K562 (cell line): ENCODE data around the gene CNIH1. TPM values are rescaled to one million over a fixed set of nuclear protein-coding genes. Genes with fewer than 3 reads are reported as not detected.

Experiments
- ATF4 ChIP-seq: fragments of 450-650 bp; formaldehyde crosslinking; IDR thresholded peaks from 2 replicates; pipeline ENCODE4 v1.4.0; 2022; ENCODE audit warnings: mild to moderate bottlenecking, moderate library complexity
- BRCA1 ChIP-seq, 2 experiments: fragments of 450-650 bp in 1 of 2; sonication (generic) in 1 of 2; formaldehyde crosslinking in 1 of 2; IDR thresholded peaks; 2 replicates each; pipeline versions ENCODE4 v1.5.0 to v1.6.1; 2017 to 2020; ENCODE audit warnings: mild to moderate bottlenecking in 1 of 2, missing genetic modification reagents in 1 of 2
- BRD4 ChIP-seq: fragments of 200-600 bp; sonication (generic); IDR thresholded peaks from 2 replicates; pipeline ENCODE4 v1.6.1; 2017; ENCODE audit warnings: inconsistent platforms
- HDAC8 ChIP-seq: fragments of 450-650 bp; IDR thresholded peaks from 2 replicates; pipeline ENCODE4 v1.6.1; 2016; ENCODE audit warnings: mild to moderate bottlenecking, missing genetic modification characterization, moderate library complexity, missing compliant biosample characterization
- HIVEP1 ChIP-seq: fragments of 250-450 bp; sonication (Bioruptor Pico); IDR thresholded peaks from 2 replicates; pipeline ENCODE4 v1.4.0; 2020; ENCODE audit warnings: mild to moderate bottlenecking
- KLF13 ChIP-seq: fragments of 450-650 bp; IDR thresholded peaks from 2 replicates; pipeline ENCODE4 v1.6.1; 2016; ENCODE audit warnings: missing genetic modification characterization, low read depth, mild to moderate bottlenecking, missing compliant biosample characterization, moderate library complexity, borderline replicate concordance
- KLF6 ChIP-seq: fragments of 250-450 bp; sonication (Bioruptor Pico); IDR thresholded peaks from 2 replicates; pipeline ENCODE4 v1.4.0; 2020; ENCODE audit warnings: mild to moderate bottlenecking, moderate library complexity, borderline replicate concordance
- PHB2 ChIP-seq: fragments of 450-650 bp; IDR thresholded peaks from 2 replicates; pipeline ENCODE4 v1.6.1; 2017; ENCODE audit warnings: low read depth
- PTRF ChIP-seq: fragments of 450-650 bp; IDR thresholded peaks from 2 replicates; pipeline ENCODE4 v1.6.1; 2016; ENCODE audit warnings: mild to moderate bottlenecking, missing genetic modification characterization, missing compliant biosample characterization
- RBBP5 ChIP-seq: fragments of 200-600 bp; sonication (generic); IDR thresholded peaks from 2 replicates; pipeline ENCODE4 v1.6.1; 2012; ENCODE audit warnings: borderline replicate concordance, mild to moderate bottlenecking, low read length, control low read depth, inconsistent platforms; ENCODE audit not compliant: insufficient read depth, poor library complexity, severe bottlenecking
- RBFOX2 ChIP-seq: fragments of 200-400 bp; formaldehyde crosslinking; IDR thresholded peaks from 2 replicates; pipeline ENCODE4 v1.6.1; 2017; ENCODE audit warnings: low read depth, mild to moderate bottlenecking, low read length, moderate library complexity
- RERE ChIP-seq: sonication (generic); formaldehyde crosslinking; IDR thresholded peaks from 2 replicates; pipeline ENCODE4 v1.8.0; 2023; ENCODE audit warnings: missing genetic modification reagents, mild to moderate bottlenecking, borderline replicate concordance
- RFX7 ChIP-seq: fragments of 250-450 bp; sonication (Bioruptor Pico); IDR thresholded peaks from 2 replicates; pipeline ENCODE4 v1.5.1; 2021; ENCODE audit warnings: mild to moderate bottlenecking
- SP2 ChIP-seq: IDR thresholded peaks from 2 replicates; pipeline ENCODE4 v1.6.1; 2011; ENCODE audit warnings: mild to moderate bottlenecking, low read depth, low read length, moderate library complexity; ENCODE audit not compliant: poor library complexity, severe bottlenecking; ENCODE audit errors: extremely low read depth
- SREBF2 ChIP-seq: sonication (generic); formaldehyde crosslinking; IDR thresholded peaks from 2 replicates; pipeline ENCODE4 v1.4.0; 2020; ENCODE audit warnings: mild to moderate bottlenecking, missing genetic modification reagents
- TCF7L2 ChIP-seq: fragments of 150-350 bp; IDR thresholded peaks from 2 replicates; pipeline ENCODE4 v1.6.1; 2016; ENCODE audit warnings: low read depth, mild to moderate bottlenecking, low read length, moderate library complexity
- U2AF2 ChIP-seq: fragments of 200-400 bp; formaldehyde crosslinking; optimal IDR thresholded peaks from 2 replicates; pipeline ENCODE3; 2017; ENCODE audit warnings: low read depth, mild to moderate bottlenecking, low read length
- ZNF143 ChIP-seq: sonication (generic); formaldehyde crosslinking; IDR thresholded peaks from 2 replicates; pipeline ENCODE4 v1.9.0; 2022; ENCODE audit warnings: mild to moderate bottlenecking, missing genetic modification reagents
- ZNF174 ChIP-seq: fragments of 250-450 bp; sonication (Bioruptor Pico); IDR thresholded peaks from 2 replicates; pipeline ENCODE4 v1.4.0; 2020; ENCODE audit warnings: mild to moderate bottlenecking
- ZNF57 ChIP-seq: fragments of 450-650 bp; formaldehyde crosslinking; IDR thresholded peaks from 2 replicates; pipeline ENCODE4 v1.4.0; 2020; ENCODE audit warnings: mild to moderate bottlenecking, moderate library complexity
- polyA plus RNA-seq, 8 experiments: library from polyadenylated mRNA; depleted of rRNA in 4 of 8; stranded (reverse) in 5 of 8; unstranded in 3 of 8; fragments of >200 nt; fragmentation: Nextera tagmentation in 2 of 8; fragmentation: Illumina TruSeq in 1 of 8; extraction: Ambion mirVana in 2 of 8; extraction: Trizol in 1 of 8; gene quantifications; 2 replicates each; pipeline versions ENCODE4 v1.2.1 to v1.2.3, GENCODE V29; 2011 to 2014; ENCODE audit warnings: inconsistent platforms in 1 of 8, missing spikeins in 1 of 8
- total RNA-seq, 7 experiments: library from RNA; depleted of rRNA in 6 of 7; stranded (reverse); fragments of >200 nt in 6 of 7; fragmentation: Illumina TruSeq in 2 of 7; extraction: Trizol in 2 of 7; gene quantifications; 2 replicates each; pipeline versions ENCODE4 v1.2.1 to v1.2.3, GENCODE V29; 2011 to 2021; ENCODE audit warnings: low replicate concordance in 1 of 7
- TF ChIP-seq, protein P1 (sequence below): sonication (generic); formaldehyde crosslinking; IDR thresholded peaks from 2 replicates; pipeline ENCODE4 v1.8.1; 2023; ENCODE audit warnings: mild to moderate bottlenecking, missing genetic modification reagents

Gene CNIH1
- total and polyA plus RNA-seq, 9 of the 15 experiments (the other 6 are each of a cell fraction or from before 2014, with no cell fraction given), result 13.9 to 283 (median 77.3) TPM

- TF ChIP-seq RERE (CRISPR knock-in tag), result no peak
- no peak for TF ChIP-seq ZNF57 (CRISPR knock-in tag)
- no peak for TF ChIP-seq KLF6 (CRISPR knock-in tag)
- TF ChIP-seq RBBP5, result peak; percentile 67
- TF ChIP-seq BRCA1 (IDR thresholded peaks at IDR 0.05), result no peak
- TF ChIP-seq BRCA1 (CRISPR knock-in tag; IDR thresholded peaks at IDR 0.05), result no peak
- TF ChIP-seq RBFOX2, result peak; percentile 90
- no peak for TF ChIP-seq ZNF143 (CRISPR knock-in tag)
- TF ChIP-seq KLF13 (tag), result no peak
- TF ChIP-seq PTRF, result no peak
- TF ChIP-seq U2AF2, result no peak
- no peak for TF ChIP-seq BRD4
- TF ChIP-seq, protein P1, sequence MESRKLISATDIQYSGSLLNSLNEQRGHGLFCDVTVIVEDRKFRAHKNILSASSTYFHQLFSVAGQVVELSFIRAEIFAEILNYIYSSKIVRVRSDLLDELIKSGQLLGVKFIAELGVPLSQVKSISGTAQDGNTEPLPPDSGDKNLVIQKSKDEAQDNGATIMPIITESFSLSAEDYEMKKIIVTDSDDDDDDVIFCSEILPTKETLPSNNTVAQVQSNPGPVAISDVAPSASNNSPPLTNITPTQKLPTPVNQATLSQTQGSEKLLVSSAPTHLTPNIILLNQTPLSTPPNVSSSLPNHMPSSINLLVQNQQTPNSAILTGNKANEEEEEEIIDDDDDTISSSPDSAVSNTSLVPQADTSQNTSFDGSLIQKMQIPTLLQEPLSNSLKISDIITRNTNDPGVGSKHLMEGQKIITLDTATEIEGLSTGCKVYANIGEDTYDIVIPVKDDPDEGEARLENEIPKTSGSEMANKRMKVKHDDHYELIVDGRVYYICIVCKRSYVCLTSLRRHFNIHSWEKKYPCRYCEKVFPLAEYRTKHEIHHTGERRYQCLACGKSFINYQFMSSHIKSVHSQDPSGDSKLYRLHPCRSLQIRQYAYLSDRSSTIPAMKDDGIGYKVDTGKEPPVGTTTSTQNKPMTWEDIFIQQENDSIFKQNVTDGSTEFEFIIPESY (CRISPR knock-in tag), result no peak; the same call in 1 of the 2 replicates
- no peak for TF ChIP-seq ATF4
- no peak for TF ChIP-seq HDAC8
- no peak for TF ChIP-seq PHB2
- TF ChIP-seq RFX7 (CRISPR knock-in tag), result no peak
- TF ChIP-seq SP2, result no peak
- no peak for TF ChIP-seq SREBF2 (CRISPR knock-in tag)
- no peak for TF ChIP-seq ZNF174 (CRISPR knock-in tag)
- no peak for TF ChIP-seq TCF7L2
- no peak for TF ChIP-seq HIVEP1 (CRISPR knock-in tag)
Observed at GRCh38 chr14:54488646-54489317, 47.6 kb upstream of the CNIH1 start, which contains the start of gene GMFB (continued).
